IMR-90 (cell line): ENCODE data around the gene ELK3. TPM values are rescaled to one million over a fixed set of nuclear protein-coding genes. Genes with fewer than 3 reads are reported as not detected.

ENCODE experiments used
- ATAC-seq: fragments of 200-7000 bp; cut with Tn5 transposase; 2 replicates; pipeline ENCODE4 v1.9.1; 2020; ENCODE audit warnings: low read depth, mild to moderate bottlenecking, moderate library complexity
- BruUV-seq: library from RNA; stranded (reverse); fragments of 400-500 nt; replicated peaks from 2 replicates; lab custom pipeline; 2021; lab: Mats Ljungman, UMichigan
- CTCF ChIA-PET: fragments of 300-600 bp; formaldehyde crosslinking; extraction: SDS; loops from one replicate; lab custom pipeline; 2021; ENCODE audit warnings: antibody characterized with exemption; lab: Yijun Ruan, JAX
- POLR2A ChIA-PET: fragments of 300-600 bp; sonication (Branson Sonifier 250); formaldehyde crosslinking; loops from one replicate; lab custom pipeline; 2022; ENCODE audit warnings: antibody characterized with exemption; ENCODE audit not compliant: unreplicated experiment; lab: Charles Lee
- DNase-seq: peaks from one replicate; pipeline ENCODE4 v3.0.0; 2013
- H2AFZ ChIP-seq: replicated peaks from 2 replicates; pipeline ENCODE3; 2013; ENCODE audit warnings: low read length, mild to moderate bottlenecking; ENCODE audit not compliant: poor library complexity
- H2AK5ac ChIP-seq: 2 replicates; pipeline ENCODE4 v1.6.1; 2013; ENCODE audit warnings: low read depth, low read length, inconsistent platforms
- H2AK9ac ChIP-seq: replicated peaks from 2 replicates; pipeline ENCODE3; 2013; ENCODE audit warnings: mild to moderate bottlenecking, low read depth, low read length, moderate library complexity; ENCODE audit not compliant: poor library complexity
- H2BK120ac ChIP-seq: 2 replicates; pipeline ENCODE4 v1.6.1; 2013; ENCODE audit warnings: low read depth, low read length, inconsistent platforms
- H2BK15ac ChIP-seq: 3 replicates; pipeline ENCODE4 v1.6.1; 2013; ENCODE audit warnings: low read depth, low read length, inconsistent platforms
- H2BK20ac ChIP-seq: 2 replicates; pipeline ENCODE4 v1.6.1; 2013; ENCODE audit warnings: low read depth, mild to moderate bottlenecking, inconsistent platforms, low read length, moderate library complexity
- H2BK5ac ChIP-seq: 2 replicates; pipeline ENCODE4 v1.6.1; 2013; ENCODE audit warnings: mild to moderate bottlenecking, low read depth, low read length, inconsistent platforms; ENCODE audit not compliant: poor library complexity, severe bottlenecking
- H3K14ac ChIP-seq: replicated peaks from 2 replicates; pipeline ENCODE4 v1.6.1; 2013; ENCODE audit warnings: low read depth, low read length, inconsistent platforms
- H3K18ac ChIP-seq: 2 replicates; pipeline ENCODE4 v1.6.1; 2013; ENCODE audit warnings: low read depth, low read length, control low read depth
- H3K23ac ChIP-seq: 2 replicates; pipeline ENCODE4 v1.6.1; 2013; ENCODE audit warnings: low read depth, low read length, inconsistent platforms
- H3K27ac ChIP-seq: 2 replicates; pipeline ENCODE4 v1.5.1; 2013; ENCODE audit warnings: mild to moderate bottlenecking, control low read depth, low read length; ENCODE audit not compliant: insufficient read depth
- H3K27me3 ChIP-seq: 2 replicates; pipeline ENCODE4 v1.6.1; 2013; ENCODE audit warnings: low read length; ENCODE audit not compliant: control insufficient read depth, insufficient read depth
- H3K36me3 ChIP-seq: 2 replicates; pipeline ENCODE4 v1.6.1; 2013; ENCODE audit warnings: low read length, mixed read lengths; ENCODE audit not compliant: control insufficient read depth, insufficient read depth
- H3K4ac ChIP-seq: 2 replicates; pipeline ENCODE4 v1.6.1; 2013; ENCODE audit warnings: low read depth, low read length, inconsistent platforms
- H3K4me1 ChIP-seq: 2 replicates; pipeline ENCODE4 v1.6.1; 2013; ENCODE audit warnings: low read length, mixed read lengths; ENCODE audit not compliant: control insufficient read depth, insufficient read depth
- H3K4me2 ChIP-seq: 2 replicates; pipeline ENCODE4 v1.6.1; 2013; ENCODE audit warnings: low read depth, mild to moderate bottlenecking, control low read depth, low read length, moderate library complexity
- H3K4me3 ChIP-seq: 2 replicates; pipeline ENCODE4 v1.5.1; 2013; ENCODE audit warnings: low read depth, mild to moderate bottlenecking, control low read depth, low read length, moderate library complexity; ENCODE audit not compliant: insufficient read depth
- H3K56ac ChIP-seq: 2 replicates; pipeline ENCODE4 v1.6.1; 2013; ENCODE audit warnings: low read length, inconsistent platforms; ENCODE audit not compliant: insufficient read depth; ENCODE audit errors: extremely low read depth
- H3K79me1 ChIP-seq, 2 experiments: 2 replicates each; pipeline ENCODE4 v1.6.1; 2013; ENCODE audit warnings: low read length in 2 of 2, inconsistent platforms in 1 of 2, low read depth in 1 of 2
- H3K9ac ChIP-seq: 2 replicates; pipeline ENCODE4 v1.6.1; 2013; ENCODE audit warnings: low read depth, low read length, control low read depth
- H3K9me1 ChIP-seq: 2 replicates; pipeline ENCODE4 v1.6.1; 2013; ENCODE audit warnings: low read length, inconsistent platforms; ENCODE audit not compliant: insufficient read depth
- H3K9me3 ChIP-seq: 2 replicates; pipeline ENCODE4 v1.6.1; 2013; ENCODE audit warnings: low read length; ENCODE audit not compliant: control insufficient read depth, insufficient read depth
- H4K20me1 ChIP-seq: 2 replicates; pipeline ENCODE4 v1.6.1; 2013; ENCODE audit warnings: low read length, inconsistent platforms; ENCODE audit not compliant: insufficient read depth
- H4K5ac ChIP-seq: 2 replicates; pipeline ENCODE4 v1.6.1; 2013; ENCODE audit warnings: mild to moderate bottlenecking, low read depth, low read length, control low read depth
- H4K8ac ChIP-seq, 2 experiments: 2 replicates each; pipeline ENCODE4 v1.6.1; 2013; ENCODE audit warnings: low read depth in 2 of 2, low read length in 2 of 2, control low read depth in 1 of 2, inconsistent platforms in 1 of 2
- H4K91ac ChIP-seq: 2 replicates; pipeline ENCODE4 v1.6.1; 2013; ENCODE audit warnings: low read depth, low read length, inconsistent platforms; ENCODE audit not compliant: insufficient read depth
- CEBPB ChIP-seq: IDR thresholded peaks from 2 replicates; pipeline ENCODE4 v1.6.1; 2012; ENCODE audit warnings: low read depth, low read length, improper control_type of control experiment
- RFX5 ChIP-seq: IDR thresholded peaks from 2 replicates; pipeline ENCODE4 v1.8.0; 2012; ENCODE audit warnings: low read depth, mild to moderate bottlenecking, low read length, moderate library complexity
- WGBS, 2 experiments: methylation state at CpG; one replicate each; pipeline versions ENCODE4 v1.1.5 to v1.1.7; 2013; ENCODE audit warnings: missing lambda C conversion rate in 2 of 2; ENCODE audit not compliant: insufficient read length in 1 of 2; ENCODE audit errors: extremely low coverage in 2 of 2; 5-methylcytosine and 5-hydroxymethylcytosine counted together
- dilution Hi-C: fragments of 300-500 bp; cut with HindIII; formaldehyde crosslinking; loops from one replicate; pipeline ENCODE4 v1.14.3; 2018; ENCODE audit warnings: low sequenced_read_pairs; ENCODE audit not compliant: unreplicated experiment
- in situ Hi-C: fragments of 300-500 bp; cut with MboI; formaldehyde crosslinking; loops from 3 replicates; pipeline ENCODE4 v1.14.3; 2019; ENCODE audit warnings: low sequenced_read_pairs, inconsistent platforms, mixed read lengths
- intact Hi-C: fragments of 100-400 bp; cut with micrococcal nuclease; formaldehyde crosslinking; loops from 2 replicates; pipeline ENCODE4 v1.10.0; 2022
- polyA plus RNA-seq, 3 experiments: library from polyadenylated mRNA; depleted of rRNA; stranded (reverse); fragments of >200 nt; gene quantifications; 2 replicates each; pipeline ENCODE4 v1.2.3, GENCODE V29; 2012; ENCODE audit warnings: low replicate concordance in 1 of 3
- total RNA-seq: library from RNA; depleted of rRNA; stranded (reverse); fragments of >200 nt; gene quantifications from 2 replicates; pipeline ENCODE4 v1.2.3, GENCODE V29; 2012

ELK3 gene
- total and polyA plus RNA-seq, 2 of the 4 experiments (the other 2 are of a cell fraction) = 14.5 to 27.5 TPM

DNA sequence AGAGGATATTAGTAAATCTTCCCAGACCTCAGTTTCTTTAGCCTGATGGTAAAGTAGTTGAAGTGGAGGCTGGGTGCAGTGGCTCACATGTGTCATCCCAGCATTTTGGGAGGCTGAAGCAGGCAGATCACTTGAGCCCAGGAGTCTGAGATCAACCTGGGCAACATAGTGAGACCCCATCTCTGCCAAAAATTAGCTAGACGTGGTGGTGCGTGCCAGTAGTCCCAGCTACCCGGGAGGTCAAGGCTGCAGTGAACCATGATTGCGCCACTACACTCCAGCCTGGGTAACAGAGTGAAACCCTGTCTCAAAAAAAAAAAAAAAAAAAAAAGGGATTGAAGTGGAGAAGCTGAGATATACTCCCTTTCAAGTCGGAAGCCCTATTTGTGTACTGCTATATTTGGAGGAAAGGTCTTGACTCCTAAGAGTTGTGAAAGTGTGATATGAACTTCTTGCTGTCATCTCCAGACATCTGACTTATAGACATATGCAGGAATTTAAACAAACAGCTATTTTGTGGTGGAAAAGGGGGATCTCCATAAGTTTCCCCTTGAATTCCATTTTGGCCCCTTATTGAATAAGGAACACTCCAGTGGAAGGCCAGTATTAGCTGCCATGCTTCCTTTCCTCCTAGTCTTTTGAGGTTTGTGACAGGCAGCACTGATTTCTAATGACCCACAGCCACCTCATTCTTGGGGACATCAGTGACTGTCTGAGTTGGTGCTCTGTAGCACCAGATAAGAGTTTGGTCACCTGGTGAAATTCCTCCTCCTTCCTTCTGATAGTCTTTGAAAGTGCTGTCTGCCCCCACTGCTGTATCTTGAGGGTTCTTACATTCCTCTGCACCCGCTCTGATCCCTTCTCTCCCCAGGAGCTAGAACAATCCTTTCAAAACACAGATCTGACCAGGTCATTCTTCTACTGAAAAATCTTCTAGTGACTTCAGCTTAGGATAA lies 7.4 kb downstream of the ELK3 start:
- Histone ChIP-seq H2BK20ac (no peak overlapping the region), H3K23ac (peak overlapping the region; percentile 39; the same call in 1 of the 2 replicates), H4K20me1 (peaks cover 29% of the 10 kb centered on the region; the same call in 1 of the 2 replicates), H2AK5ac (peak overlapping the region; percentile 70), H4K91ac (no peak overlapping the region), H2AK9ac (no peak overlapping the region), H3K14ac (no peak overlapping the region), H3K56ac (no peak overlapping the region), H2BK5ac (peak overlapping the region; percentile 10), H3K4me1 (peaks cover 8% of the 10 kb centered on the region), H2BK120ac (no peak overlapping the region), H4K5ac (peak overlapping the region; percentile 37; the same call in 1 of the 2 replicates), H3K18ac (peak overlapping the region; percentile 41; the same call in 1 of the 2 replicates), H4K8ac (no peak overlapping the region; a peak in 1 of 4 replicates), H3K4me2 (no peak overlapping the region), H3K9me1 (peaks cover 11% of the 10 kb centered on the region), H3K9ac (no peak overlapping the region), H3K79me1 (peaks cover 18 to 56% of the 10 kb centered on the region in 2 experiments), H3K4me3 (no peak overlapping the region), H3K9me3 (peaks cover 2% of the 10 kb centered on the region; the same call in 1 of the 2 replicates), H3K36me3 (peaks cover 2% of the 10 kb centered on the region), H3K27me3 (no peaks in the 10 kb centered on the region), H2AFZ (no peak overlapping the region), H3K4ac (peak overlapping the region; percentile 12; the same call in 1 of the 2 replicates), H3K27ac (no peak overlapping the region), H2BK15ac (no peak overlapping the region)
- BruUV-seq = no TSS peak
- ChIA-PET POLR2A (no interaction called here), CTCF (interaction anchor here (2.1 kb wide), 1 partner anchor 8 kb away, joined by 6 read pairs; no protein-coding TSS in a partner anchor)
- DNase-seq = no peak
- no peak for ATAC-seq
- dilution Hi-C loops (no loop called here), intact Hi-C loops (no loop called here), in situ Hi-C loops (loop anchor here (10.0 to 25.0 kb wide), 2 partner anchors 313 to 589 kb away; no protein-coding TSS in a partner anchor)
- WGBS, 2 experiments = no CpG with 5 or more reads among the region's 6 CpGs
- TF ChIP-seq RFX5 (no peak), CEBPB (0 out of 2 replicates have a peak, but pooled peaks have one; percentile 22)
